GM21786 (cell line): ENCODE measurements around the gene STK16.

ENCODE experiments used
- ATAC-seq: cut with Tn5 transposase; IDR thresholded peaks from one replicate; pipeline ENCODE4 v1.9.1; 2021; ENCODE audit not compliant: unreplicated experiment

STK16 gene

DNA sequence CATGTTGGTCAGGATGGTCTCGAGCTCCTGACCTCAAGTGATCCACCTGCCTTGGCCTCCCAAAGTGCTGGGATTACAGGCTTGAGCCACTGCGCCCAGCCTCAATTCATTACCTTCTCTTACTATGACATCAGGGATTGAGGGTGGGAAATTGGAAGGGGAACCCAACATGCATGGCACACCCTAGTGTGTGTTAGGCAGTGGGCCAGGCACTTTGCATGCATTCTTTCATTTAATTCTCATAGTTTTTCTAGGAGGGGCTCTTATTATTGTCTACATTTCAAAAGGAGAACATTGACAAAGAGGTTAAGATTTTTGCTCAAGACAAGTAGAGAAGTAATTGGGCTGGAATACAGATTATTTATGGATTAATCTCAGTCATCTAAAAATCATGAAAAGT, 23.0 kb downstream of the STK16 start:
- no peak for ATAC-seq

DNA sequence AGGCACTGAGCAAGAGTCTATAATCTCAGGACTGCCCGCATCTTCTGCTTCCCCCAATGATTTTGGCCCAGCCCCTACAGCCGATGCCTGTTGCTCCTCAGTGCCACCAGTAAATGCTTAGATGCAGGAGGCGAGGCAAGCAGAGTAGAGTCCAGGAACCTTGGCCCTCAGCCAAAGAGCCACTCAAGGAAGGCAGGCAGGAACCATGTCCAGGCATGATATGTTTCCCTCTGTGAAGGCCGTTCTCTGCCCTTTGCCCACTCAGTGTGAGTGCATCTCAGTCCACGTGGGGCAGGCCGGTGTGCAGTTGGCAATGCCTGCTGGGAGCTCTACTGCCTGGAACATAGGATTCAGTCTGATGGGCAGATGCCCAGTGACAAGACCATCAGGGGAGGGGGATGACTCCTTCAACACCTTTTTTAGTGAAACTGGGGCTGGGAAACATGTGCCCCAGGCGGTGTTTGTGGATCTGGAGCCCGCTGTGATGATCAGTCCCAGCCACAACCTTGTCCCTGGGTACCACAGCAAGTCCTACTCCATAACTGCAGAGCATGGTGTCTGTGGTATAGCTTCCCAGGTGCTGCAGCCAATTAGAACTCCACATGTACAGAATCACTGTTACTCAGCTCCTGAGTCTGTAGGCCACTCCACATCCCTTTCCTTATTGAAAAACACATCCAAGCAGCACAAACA, 24.2 kb downstream of the STK16 start:
- no peak for ATAC-seq

GRCh38 chr2:219270055-219270372, 24.7 kb downstream of the STK16 start:
- no peak for ATAC-seq

DNA sequence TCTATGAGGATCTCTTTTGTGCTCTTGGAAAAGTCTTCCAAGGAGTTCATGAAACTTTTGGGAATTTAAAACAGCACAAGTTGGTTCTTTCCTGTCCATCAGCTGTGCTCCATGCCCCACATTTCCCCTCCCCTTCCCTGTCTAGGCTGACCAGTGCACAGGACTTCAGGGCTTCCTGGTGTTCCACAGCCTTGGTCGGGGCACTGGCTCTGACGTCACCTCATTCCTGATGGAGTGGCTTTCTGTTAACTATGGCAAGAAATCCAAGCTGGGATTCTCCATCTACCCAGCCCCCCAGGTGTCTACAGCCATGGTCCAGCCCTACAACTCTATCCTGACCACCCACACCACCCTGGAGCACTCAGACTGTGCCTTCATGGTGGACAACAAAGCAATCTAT, 25.7 kb downstream of the STK16 start:
- ATAC-seq = no peak

DNA sequence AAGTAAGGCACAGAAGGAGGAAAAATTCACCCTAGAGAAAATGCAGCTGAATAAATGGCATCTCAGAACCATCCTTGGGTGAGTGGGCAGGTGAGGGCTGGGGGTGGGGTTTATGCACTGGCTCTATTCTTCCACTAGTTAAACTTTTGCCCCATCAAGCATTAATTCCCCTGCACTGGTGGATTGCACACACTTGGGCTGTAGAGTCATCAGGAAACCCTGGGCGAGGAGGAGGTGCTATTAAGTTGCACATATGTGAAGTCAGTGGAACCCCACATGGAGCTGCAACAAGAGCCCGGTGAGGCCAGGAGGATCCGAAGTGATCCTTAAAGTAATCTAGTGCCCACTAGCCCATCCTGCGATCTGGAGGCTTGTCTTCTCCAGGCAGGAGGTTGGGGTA, 27.1 kb downstream of the STK16 start:
- no peak for ATAC-seq

GRCh38 chr2:219272995-219273394, 27.7 kb downstream of the STK16 start:
- ATAC-seq = no peak

GRCh38 chr2:219273937-219274336, 28.7 kb downstream of the STK16 start:
- no peak for ATAC-seq

DNA sequence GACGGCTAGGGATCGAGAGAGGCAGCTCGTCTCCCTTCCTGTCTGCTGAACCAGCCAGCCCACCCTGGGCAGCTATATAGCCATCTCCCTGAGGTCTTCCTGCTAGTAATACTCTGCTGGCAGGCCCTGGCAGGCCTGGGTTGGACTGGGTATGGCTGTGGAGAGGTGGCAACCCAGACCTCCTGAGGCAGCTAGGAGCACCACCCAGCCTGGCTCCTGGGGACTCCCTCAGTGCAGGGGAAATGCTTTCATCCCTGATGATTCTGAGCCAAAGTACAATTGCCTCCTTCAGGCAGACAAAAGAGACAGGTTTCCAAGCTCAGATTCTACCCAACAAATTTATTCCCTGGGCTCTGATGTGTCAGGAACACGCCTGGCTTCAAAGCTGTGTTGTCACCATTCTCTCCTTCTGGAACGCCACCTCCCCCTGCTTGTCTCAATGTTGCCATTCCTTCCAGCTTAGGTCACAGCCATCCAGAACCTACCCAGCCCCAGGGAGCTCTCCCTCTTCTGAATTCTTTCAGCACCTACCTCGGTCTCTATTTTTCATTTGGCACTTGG, 29.2 kb downstream of the STK16 start:
- ATAC-seq = no peak

DNA sequence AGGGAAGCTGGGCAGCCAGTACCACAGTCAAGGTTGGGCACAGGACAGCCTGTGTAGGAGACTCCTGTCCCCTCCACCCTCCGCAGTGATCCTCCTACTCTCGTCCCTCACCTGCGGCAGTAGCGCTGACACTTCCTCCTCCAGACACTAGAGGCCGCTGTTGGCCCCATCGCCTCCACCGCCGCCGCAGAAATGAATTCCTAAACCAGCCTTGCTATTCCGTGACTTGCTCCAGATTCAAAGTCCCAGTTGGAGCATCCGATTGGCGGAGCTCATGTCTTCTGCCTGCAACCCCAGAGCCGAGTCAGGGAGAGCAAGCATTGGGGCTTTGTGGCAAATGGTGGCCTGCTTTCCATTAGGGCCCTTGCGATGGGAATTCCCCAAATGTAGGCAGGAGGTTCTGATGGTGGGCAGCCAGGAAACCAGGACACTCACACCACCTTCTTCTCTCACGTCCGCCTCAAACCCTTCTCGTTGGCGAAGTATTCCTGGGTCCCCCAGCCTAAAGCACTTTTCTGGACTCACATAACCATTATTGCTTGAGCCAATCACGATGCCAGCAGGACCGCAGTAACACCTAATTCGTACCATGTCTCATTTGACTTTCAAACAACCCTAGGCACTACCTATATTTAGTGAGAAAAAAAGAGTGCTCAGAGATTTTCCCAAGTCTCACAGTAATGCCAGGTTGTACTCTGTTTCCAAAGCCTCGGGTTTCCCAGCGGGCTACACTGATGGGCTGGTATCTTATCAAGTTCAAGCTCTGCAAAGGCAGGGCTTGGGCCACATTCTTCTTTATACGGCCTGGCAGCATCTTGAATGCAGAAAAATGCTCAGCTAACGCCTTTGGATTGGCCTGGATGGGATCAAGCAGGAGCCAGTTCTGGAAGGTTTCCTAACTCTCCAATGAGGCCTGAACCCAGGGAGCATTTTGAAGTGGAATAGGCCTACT, 32.7 kb downstream of the STK16 start:
- ATAC-seq = peak; percentile 20

- no peak for ATAC-seq
Observed at GRCh38 chr2:219278655-219279150, 33.4 kb downstream of the STK16 start.

- ATAC-seq = peak; percentile 86
Observed at GRCh38 chr2:219279151-219279915, 34.1 kb downstream of the STK16 start, which contains the start of gene DNAJB2. Gene DNAJB2 (plus strand): TSS chr2:219279366. CDS start chr2:219279834, 468 bp downstream.

DNA sequence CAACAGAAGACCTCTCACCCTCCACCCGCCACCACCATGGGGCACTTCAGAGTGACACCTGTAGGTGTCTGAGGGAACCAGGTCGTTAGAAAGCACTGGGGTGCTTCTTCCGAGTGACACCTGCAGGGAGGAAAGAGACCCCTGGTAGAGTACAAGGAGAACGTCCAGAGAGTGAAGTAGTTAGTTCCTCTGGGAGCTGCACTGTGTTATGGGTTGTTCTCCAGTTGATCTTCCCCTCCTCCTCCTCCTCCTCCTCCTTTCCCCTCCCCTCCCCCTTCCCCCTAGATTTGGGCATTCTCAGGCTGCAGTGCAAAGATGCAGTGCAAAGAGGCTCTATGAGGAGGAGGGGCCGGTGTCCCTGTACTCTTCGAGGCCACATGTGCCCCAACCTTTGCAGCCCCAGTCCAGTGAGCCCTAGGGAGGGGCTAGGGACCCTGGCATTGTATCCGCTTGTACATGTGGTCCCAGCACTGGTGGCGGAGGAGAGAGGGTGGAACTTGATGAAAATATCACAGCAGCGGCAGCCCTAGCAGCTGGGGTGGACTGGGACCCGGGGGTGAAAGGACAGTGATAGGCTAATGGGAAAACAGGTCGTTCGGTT, 34.7 kb downstream of the STK16 start:
- no peak for ATAC-seq

GRCh38 chr2:219280651-219281050, 35.4 kb downstream of the STK16 start:
- ATAC-seq = no peak

- no peak for ATAC-seq
Observed at GRCh38 chr2:219281588-219281987, 36.3 kb downstream of the STK16 start.

DNA sequence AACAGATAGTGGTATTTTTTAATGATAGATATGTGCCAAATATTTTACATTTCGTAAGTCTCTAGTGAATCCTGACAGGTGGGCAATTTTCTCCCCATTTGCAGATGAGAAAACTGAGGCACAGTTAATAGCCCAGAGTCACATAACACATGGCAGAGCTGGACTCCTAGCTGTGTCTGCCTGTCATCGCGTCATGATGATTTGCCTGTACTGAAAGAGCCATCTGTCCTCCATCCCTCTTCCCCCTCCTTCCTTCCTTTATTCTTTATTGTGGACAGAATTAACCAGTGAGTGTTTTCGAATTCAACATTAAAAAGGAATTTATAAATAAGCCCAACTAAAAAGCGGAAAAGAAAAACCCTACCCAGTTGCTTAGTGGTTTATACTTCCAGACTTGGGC, 37.1 kb downstream of the STK16 start:
- no peak for ATAC-seq

DNA sequence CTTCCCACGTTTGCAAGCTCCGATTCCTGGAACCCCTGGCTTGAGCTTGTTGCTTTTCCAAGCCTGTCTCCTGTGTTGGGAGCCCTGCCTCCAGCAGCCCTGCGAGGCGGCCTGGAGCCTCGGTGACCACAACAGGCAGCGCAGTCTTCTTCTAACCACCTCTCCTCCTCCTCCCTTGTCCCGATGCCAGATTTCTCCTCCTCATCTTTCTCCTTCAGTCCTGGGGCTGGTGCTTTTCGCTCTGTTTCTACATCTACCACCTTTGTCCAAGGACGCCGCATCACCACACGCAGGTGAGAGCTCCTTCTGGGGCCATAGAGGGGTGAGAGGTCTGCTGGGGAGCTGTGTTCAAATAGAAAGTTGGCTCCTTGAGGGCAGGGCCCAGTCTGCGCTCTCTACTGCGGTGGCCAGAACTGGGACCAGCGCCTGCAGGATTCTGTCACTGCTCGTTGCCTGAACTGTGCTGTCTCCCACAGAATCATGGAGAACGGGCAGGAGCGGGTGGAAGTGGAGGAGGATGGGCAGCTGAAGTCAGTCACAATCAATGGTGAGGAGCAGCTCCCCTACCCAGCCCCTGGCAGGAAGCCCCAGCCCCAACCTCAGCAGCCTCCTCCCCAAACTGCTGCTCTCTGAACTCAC, 37.8 kb downstream of the STK16 start:
- no peak for ATAC-seq

- no peak for ATAC-seq
Observed at GRCh38 chr2:219284501-219285372, 39.5 kb downstream of the STK16 start.

DNA sequence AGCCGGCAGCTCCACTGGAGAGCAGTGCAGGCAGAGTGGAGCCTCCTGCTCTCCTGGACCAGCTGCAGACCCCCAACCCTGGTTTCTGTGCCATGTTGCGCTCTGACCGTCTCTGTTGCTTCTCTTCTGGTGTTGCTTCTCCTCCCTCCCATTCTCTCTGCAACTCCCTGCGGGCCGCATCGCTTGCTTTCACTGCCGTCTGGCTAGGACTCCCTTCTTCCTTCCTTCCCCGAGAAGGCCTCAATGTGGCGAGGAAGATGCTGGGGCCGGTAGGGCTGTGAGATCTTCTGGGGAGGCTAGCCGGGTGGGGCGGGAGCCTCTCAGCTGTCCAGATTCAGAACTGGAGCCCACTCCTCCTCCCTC, 40.1 kb downstream of the STK16 start:
- no peak for ATAC-seq

GRCh38 chr2:219285894-219286425, 40.7 kb downstream of the STK16 start:
- ATAC-seq = no peak
